Measurements from ENCODE around the gene METAP1.
A peak's percentile ranks its signal among the peaks of the same experiment; 100 is the strongest.
"Not testable (repeated sequence)": the region's sequence is repeated elsewhere in the genome, so short reads cannot be mapped to it uniquely, and the experiment has no call there.

METAP1 gene

DNA sequence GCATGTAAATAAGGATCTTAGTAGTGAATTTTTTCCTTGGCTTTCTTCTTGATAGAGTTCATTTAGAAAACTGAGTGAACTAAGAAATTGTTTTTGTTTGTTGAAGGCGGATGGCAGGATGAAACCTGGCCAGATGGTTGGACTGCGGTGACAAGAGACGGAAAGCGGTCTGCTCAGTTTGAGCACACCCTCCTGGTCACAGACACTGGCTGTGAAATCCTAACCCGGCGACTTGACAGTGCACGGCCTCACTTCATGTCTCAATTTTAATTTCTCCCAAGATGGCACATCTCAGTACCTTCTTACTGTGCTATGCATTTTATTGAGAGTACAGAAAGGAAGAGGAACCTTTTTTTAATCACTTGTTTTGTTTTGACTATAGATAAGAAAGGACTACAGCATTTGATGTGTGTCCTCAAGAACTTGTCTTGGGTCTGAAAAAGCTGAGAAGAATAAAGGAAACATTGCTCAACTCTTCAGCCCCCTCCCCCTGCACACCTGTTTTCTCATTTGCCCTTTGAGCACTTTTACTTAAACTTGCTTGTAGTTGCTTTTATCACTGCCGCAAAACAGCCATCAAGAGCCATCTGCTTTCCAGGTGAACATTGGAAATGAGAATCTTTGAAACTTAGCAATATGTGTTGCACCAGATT is 65.7 kb downstream of the METAP1 start:
- DNase-seq, result no peak

DNA sequence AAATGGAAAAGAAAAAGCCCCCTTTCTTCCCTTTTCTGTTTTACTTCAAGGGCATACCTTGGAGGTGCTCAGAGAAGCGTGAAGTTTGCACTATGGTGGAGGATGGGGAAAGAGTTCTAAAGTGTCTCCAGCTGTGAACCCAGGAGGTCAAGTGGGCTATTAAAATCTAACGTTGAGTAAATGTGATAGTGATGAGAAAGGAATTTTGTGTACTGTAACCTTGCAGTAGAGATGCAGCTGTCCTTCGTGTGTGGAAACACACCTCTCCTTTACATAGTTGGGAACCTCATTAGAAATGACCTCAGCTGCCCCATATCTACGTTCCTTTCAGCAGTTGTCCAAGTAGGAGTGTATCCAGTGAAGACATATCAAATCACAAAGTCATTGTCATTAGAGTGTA is 66.6 kb downstream of the METAP1 start:
- DNase-seq, result no peak

DNA sequence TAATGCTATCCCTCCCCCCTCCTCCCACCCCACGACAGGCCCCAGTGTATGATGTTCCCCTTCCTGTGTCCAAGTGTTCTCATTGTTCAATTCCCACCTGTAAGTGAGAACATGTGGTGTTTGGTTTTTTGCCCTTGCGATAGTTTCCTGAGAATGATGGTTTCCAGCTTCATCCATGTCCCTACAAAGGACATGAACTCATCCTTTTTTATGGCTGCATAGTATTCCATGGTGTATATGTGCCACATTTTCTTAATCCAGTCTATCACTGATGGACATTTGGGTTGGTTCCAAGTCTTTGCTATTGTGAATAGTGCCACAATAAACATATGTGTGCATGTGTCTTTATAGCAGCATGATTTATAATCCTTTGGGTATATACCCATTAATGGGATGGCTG is 70.0 kb downstream of the METAP1 start:
- not testable (repeated sequence) for DNase-seq

DNA sequence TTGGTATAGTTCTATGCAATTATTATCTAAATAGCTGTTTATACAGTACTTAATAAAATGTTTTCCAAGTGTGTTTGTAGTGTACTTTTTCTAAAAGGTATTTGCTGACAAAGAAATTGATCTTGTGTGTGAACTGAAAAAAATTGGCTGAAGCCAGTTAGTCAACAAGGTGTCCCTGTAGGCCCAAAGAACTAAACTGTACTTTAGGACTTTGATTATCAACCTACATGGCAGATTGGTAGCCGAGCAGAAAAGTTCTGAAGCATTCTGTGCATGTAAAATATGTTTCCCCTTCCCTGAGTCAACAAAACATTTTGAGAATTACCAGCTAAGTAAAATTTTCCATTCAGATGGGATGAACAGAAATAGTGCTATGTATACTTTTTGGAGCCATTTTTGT is 72.1 kb downstream of the METAP1 start:
- no peak for DNase-seq

DNA sequence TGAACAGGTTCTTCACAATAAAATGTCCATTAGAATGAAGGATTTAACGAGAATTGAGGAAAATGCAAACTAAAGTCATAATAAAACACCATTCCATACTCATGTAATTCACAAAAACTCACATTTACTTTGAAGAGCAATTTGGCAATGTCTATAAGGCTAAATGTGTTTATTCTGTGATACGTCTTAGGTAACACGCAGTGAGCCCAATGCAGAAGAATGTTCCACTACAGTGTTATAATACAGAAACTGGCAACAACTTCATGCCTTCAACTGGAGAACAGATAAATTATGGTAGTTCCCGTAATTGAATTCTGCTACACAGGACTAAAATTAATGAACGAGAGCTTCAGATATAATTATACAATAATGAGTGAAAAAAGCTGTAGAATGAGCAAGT is 75.6 kb downstream of the METAP1 start:
- no peak for DNase-seq

DNA sequence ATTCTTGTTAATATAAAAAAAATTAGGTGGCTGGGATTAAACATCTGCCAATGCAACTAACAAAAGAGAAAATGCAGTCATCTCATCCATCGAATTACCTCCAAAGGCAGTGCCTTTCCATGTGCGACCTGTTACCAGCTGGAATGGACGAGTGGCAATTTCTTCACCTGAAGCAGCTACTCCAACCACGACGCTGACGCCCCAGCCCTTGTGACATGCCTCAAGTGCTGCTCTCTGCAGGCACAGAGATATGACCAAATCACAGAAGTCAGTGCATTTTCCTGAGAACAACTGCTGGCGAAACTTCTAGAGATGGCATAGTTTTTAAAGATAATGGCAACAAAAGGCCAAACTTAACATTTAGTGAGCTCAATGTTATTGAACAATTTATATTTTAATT is 79.3 kb downstream of the METAP1 start:
- no peak for DNase-seq

DNA sequence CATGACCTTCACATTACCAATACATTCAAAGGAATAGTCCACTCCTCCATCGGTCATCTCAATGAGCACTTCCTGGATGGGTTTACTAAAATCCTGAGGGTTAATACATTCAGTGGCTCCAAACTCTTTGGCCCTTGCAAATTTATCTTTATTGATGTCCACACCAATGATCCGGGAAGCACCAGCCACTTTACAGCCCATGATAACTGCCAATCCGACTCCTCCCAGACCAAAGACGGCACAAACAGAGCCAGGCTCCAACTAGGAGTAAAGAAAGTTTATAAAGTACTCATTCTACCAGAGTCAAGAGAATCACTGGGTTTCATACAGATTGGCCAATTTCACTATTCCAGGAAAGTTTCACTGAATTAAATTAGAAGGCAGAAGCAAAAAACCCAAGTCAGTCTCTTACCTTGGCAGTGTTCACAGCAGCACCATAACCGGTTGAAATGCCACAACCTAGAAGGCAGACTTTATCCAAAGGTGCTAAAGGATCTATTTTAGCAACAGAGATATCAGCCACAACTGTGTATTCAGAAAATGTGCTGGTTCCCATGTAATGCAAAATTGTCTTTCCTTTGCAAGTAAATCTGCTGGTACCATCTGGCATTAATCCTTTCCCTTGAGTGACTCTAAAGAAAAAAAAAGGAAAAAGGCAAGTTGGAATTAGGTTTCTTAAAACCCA is 80.9 kb downstream of the METAP1 start:
- DNase-seq, result no peak

DNA sequence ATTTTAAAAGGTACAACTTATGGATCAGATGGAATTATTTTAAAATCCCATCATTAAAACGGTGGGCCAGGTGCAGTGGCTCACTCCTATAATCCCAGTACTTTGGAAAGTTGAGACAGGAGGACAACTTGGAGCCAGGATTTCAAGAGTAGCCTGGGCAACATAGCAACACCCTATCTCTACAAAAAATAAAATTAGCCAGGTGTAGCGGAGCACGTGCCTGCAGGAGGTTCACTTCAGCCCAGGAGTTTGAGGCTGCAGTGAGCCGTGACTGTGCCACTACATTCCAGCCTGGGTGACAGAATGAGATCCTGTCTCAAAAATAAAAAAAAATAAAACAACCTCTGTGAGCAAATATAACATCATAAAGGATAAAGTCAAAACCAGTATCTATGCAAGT is 81.7 kb downstream of the METAP1 start:
- DNase-seq, result no peak

DNA sequence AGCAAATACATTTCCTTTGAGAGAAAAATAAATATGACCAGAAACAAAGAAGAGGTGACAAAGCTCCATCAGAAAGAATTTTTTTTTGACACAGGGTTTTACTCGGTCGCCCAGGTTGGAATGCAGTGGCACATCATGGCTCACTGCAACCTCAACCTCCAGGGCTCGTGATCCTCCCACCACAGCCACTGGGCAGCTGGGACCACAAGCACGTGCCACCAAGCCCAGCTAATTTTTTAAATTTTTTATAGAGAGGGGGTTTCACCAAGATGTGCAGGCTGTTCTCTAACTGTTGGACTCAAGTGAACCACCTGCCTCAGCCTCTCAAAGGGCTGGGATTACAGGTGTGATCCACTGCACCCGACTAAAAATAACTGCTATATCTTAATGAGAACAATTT is 82.8 kb downstream of the METAP1 start:
- DNase-seq, result no peak

DNA sequence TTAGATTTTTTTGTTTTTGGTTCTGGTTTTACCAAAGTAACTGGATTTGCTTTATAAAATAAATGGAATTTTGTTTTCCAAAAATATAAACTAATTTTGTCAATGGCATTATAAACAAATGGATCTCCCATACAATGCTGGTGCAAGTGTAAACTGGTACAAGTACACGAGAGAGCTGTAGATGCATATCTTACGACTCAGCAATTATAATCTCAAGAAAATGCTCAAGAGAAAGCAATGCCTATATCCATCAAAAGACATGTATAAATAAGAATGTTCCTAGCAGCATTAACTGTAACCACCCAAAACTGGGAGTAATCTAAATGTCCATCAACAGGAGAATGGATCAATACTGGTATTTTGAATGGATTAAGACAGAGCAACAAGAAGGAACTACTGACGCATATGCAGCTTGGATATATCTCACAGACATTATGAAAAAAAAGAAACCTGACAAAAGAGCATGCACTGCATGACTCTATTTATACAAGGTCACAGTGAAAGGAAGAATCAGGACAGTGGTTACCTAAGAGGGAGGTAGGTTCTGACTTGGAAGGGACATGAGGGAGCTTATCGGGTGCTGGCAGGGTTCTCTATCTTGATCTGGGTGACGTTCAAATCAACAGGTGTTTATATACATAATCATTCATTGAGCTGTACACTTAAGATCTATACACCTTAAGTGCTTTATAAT is 83.6 kb downstream of the METAP1 start:
- DNase-seq, result no peak

DNA sequence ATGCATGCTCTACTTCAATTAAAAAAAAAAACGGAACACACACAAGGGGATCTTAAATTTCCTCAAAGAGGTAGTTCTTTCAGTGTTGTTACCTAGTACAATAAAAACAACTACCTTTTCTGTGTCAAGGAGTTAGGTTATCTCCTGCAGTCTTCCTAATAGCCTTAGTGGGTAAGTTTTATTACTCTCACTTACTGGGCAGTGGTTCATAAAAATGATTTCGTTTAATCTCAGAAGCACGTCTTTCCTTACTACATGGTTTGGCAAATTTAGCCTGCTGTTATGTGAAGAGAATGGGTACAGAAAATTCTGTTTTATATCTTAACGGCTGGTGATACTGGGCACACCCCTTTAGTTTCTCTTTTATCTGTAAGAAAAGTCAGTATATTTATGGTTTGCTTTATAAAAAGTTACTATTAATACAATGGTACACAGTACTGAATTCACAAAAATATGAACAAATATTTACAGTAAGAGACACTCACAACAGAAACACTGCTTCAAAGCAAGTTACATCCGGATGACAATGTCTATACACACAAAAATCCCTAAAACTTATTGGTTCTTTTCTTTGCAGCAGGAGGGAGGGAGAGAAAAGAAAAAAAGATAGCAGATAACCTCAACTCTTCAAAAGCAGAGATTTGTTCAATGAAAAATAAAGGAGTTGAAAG is 84.2 kb downstream of the METAP1 start:
- no peak for DNase-seq

DNA sequence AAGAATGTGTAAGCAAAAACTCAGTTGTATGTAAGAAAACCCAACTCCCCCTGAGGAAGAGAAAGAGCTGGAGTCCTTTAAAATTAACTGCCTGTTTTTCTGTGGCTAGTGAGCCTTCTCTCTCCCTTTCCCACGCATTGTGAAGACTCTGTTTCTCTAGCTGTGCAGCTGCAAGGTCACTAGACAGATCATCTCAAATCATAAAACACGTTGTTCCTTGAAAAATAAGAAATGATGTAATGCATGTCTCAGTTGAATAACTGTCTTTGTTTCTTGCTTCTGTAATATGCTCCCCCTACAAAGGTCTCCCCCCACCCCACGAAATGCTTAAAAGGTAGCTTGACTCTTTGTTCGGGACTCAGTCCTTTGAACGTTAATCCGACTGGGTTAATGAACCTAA is 85.3 kb downstream of the METAP1 start:
- DNase-seq, result not testable (repeated sequence)

DNA sequence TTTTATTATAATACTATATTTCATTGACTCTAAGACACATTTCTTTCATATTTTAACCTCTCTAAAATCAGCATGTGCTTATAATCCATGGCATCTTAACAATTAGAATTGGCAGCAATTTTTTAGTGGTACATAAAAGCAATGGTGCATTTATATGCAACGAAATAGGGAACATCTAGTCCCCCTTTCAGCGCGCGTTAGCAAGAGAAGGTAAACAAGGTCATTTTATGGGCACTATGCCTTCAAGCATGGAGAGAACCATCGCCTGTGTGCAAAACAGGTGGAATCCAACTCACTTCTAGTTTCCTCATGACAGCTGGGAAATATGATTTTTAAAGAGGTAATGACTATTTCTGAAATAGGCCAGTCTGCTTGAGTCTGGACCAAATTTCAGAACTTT is 86.7 kb downstream of the METAP1 start:
- no peak for DNase-seq

DNA sequence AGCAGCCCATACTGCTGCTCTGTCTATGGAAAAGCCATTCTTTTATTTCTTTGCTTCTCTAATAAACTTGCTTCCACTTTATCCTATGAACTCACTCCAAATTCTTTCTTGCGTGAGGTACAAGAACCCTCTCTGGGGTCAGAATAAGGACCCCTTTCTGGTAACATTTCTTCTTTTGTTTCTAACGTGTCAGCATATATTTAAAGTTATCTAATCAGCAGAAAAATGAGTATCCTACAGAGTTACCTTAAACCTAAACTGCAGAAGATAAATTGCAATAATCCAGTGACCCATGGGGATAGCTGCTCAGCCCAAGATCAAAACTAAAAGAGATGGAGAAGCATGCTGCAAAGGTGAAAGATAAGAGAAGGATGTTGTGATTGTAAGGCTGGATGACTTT is 89.1 kb downstream of the METAP1 start:
- DNase-seq, result no peak

DNA sequence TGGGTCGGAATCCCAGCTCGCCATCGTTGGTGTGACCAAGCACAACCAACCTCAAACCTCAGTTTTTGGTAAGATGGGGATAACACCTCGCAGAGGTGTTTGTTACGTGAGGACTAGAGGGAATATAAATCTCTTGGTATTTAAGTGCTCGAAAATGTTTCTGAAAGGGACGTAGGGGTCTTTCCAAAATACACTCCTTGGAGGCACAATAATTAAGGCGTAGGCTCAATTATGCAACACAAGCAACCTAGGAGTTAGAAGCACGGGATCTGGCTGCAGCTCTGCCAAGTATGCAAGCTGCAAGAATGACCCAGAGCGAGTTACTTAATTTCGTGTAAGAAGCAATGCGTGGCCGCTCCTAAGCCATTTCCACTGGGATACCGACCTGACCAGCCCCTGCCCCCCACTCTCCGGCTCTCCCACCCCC is 92.5 kb downstream of the METAP1 start:
- DNase-seq, result peak in 2 of 5 donors; percentile 10 to 27

DNA sequence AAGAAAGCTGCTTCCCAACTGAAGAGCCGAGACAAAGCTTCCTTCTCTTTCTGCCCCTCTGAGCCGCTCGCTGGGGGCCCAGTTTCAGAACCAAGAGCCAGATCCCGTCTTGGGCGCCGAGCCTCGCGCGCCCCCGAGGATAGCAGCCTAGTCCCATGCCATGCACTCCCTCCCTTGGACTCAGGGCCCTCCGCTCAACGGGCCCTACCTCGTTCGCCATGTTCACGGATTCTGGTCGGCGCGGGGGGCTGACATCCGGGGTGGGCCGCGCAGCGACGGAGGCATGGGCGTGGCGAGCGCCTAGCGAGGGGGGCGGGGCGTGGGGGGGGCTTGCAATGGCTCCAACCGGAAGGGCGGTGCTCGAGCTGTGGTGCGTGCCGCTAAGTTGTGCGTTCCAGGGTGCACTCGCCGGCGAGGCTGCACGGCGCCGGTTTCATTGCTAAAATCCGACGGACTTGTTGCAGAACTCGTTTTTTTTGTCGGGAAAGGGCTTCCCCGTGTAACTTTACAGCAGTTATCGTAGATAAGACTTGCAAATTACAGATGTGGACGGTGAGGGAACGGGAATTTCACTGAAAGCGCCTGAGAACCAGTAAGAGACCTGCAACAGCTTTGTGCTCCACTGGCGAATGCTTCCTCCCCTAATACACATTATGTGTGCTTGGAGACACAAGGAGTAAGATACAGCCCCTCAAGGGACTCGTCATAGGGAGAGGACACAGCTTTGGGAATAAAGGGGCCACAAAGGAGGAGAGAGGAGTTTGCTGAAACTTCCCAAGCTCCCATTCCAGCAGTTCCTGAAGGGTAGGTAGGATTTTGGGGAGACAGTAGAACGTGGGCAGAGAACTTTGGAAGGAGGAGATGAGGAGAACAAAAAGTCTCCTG is 93.2 kb downstream of the METAP1 start, which contains the start of gene ADH5:
Gene ADH5, minus strand, starts transcription at position 308 of the 885 bp plus-strand sequence. Its CDS starts 88 bp downstream, at position 220.
- peak; percentile 74 to 88 (median 85) for DNase-seq

DNA sequence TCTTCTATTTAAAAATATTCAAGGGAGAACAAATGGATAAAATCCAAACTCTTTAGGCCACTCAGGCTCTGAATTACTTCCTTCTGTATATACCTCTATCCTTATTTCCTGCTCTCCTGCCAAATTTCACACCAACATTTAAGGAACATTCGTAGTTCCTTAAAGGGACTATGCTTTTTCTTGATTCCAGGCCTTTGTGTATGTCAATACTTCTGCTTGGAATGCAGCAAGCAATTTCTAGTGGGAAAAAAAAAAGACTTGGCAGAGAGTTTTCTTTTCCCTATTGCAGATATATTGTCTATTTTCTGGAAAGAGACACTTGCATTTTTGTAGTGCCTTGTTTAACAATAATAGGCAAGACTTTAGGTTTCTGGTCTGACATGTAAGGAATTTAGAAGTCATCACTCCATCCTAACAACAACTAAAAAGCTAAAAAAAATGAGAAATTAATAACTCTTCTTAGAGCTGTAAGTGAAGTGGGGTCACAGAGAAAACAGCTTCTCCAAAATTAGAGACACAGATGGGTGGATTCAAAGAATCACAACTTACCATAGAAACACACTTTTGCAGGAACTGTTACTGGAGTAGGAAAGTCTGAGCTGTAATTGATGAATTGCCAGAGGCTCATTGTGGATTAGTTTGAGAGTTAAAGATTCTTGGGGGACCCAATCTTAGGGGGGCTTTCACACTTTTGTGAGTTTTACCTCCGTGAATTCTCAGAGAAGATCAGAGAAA is 95.1 kb downstream of the METAP1 start:
- DNase-seq, result no peak

DNA sequence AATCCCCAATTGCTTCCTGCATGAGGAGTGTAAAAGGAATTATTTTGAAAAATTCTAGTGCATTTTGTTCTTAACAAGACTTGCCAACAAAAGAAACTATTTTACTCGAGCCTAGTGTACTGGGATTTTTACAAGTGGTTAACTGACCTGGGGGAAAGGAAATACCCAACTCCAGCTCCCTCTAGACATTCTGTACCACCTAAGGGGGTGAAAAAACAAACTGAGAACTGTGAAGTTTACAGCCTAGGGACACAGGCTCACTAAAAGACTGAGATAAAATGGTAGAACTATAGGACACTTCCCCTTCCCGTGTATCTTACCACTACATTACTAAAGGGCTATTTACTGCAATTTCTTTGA is 95.7 kb downstream of the METAP1 start:
- DNase-seq, result no peak

DNA sequence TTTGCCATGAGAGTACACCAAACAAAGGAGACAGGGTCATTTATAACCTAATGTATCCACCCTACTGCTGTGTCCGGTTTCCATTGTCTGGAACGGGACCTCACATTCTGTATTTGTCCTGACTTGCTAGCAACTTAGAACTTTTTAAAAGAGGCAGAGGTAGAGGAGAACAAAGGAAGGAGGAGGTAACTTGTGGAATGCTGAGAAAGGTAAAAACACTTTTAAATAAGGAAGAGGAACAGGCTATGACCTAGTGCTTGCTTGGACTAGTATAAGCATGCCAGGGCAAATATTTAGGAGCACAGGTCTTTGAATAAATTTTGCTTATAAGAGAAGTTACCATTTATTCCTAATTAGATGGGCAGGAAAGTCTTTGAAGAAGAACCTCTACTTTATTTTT is 96.3 kb downstream of the METAP1 start:
- DNase-seq, result not testable (repeated sequence)

DNA sequence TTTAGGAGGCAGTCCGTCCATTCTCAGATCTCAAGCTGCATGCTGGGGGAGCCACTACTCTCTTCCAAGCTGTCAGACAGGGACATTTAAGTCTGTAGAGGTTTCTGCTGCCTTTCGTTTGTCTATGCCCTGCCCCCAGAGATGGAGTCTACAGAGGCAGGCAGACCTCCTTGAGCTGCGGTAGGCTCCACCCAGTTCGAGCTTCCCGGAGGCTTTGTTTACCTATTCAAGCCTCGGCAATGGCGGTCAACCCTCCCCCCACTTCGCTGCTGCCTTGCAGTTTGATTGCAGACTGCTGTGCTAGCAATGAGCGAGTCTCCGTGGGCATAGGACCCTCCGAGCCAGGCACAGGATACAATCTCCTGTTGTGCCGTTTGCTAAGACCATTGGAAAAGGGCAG is 103.8 kb downstream of the METAP1 start:
- no peak for DNase-seq

DNA sequence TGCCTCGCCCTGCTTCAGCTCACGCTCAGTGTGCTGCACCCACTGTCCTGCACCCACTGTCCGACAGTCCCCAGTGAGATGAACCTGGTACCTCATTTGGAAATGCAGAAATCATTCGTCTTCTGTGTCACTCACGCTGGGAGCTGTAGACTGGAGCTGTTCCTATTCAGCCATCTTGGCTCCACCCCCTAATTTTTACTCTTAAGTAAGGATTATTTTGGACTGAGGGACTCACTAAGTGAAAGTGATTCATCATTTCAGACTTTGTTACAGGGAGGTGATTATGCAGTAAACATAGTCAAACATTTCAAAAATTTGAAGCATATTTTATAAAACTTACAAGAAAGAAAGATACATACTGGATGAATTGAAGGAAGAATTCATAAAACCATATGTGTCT is 104.3 kb downstream of the METAP1 start:
- DNase-seq, result not testable (repeated sequence)

DNA sequence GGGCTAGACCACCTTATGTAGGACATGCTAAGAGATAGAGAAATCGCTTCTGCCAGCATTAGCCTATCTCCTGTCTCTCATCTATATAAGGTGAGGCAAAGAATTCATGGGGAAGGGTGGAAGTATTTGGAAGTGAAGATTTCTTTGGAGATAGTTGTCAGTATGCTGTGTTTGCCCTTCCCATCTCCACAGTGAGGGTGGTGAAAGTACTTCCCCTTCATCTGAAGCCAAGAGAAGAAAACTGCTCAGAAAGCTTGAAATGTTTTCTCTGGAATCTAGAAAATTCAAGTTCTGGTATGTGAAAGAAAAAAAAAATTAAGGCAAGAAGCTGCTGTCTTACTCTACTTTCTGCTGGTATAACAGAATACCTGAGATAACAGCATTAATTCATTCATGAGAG is 105.4 kb downstream of the METAP1 start:
- no peak for DNase-seq
